ENCODE data around the gene KMT2C.

The KMT2C gene

GRCh38 chr7:152126741-152127140 is 309.1 kb downstream of the KMT2C start:
- no peak for DNase-seq (ENCODE audit: low read depth)
- TF ChIP-seq CTCF (IDR thresholded peaks at IDR 0.05; ENCODE audit: insufficient read depth, low read depth, low read length, missing control alignments) = no peak
- H3K4me3 ChIP-seq (ENCODE audit: low read length) = no peak overlapping the region

- TF ChIP-seq CTCF (IDR thresholded peaks at IDR 0.05; ENCODE audit: insufficient read depth, low read depth, low read length, missing control alignments) = no peak
These were observed 313.3 kb downstream of the KMT2C start for GRCh38 chr7:152122540-152122939.

GRCh38 chr7:152121432-152121831 is 314.4 kb downstream of the KMT2C start:
- no peak for DNase-seq (ENCODE audit: low read depth)
- no peak overlapping the region for H3K4me3 ChIP-seq (ENCODE audit: low read length)
- TF ChIP-seq CTCF (IDR thresholded peaks at IDR 0.05; ENCODE audit: insufficient read depth, low read depth, low read length, missing control alignments) = no peak

More at GRCh38 chr7:152122540-152122939, 313.3 kb downstream of the KMT2C start:
- no peak for DNase-seq (ENCODE audit: low read depth)
- no peak overlapping the region for H3K4me3 ChIP-seq (ENCODE audit: low read length)

GRCh38 chr7:152120776-152121175 is 315.0 kb downstream of the KMT2C start:
- DNase-seq (ENCODE audit: low read depth) = no peak
- H3K4me3 ChIP-seq (ENCODE audit: low read length) = no peak overlapping the region
- no peak for TF ChIP-seq CTCF (IDR thresholded peaks at IDR 0.05; ENCODE audit: insufficient read depth, low read depth, low read length, missing control alignments)

GRCh38 chr7:152120210-152120609 is 315.6 kb downstream of the KMT2C start:
- DNase-seq (ENCODE audit: low read depth) = no peak
- no peak overlapping the region for H3K4me3 ChIP-seq (ENCODE audit: low read length)
- TF ChIP-seq CTCF (IDR thresholded peaks at IDR 0.05; ENCODE audit: insufficient read depth, low read depth, low read length, missing control alignments) = no peak

- no peak for TF ChIP-seq CTCF (IDR thresholded peaks at IDR 0.05; ENCODE audit: insufficient read depth, low read depth, low read length, missing control alignments)
- no peak overlapping the region for H3K4me3 ChIP-seq (ENCODE audit: low read length)
- DNase-seq (ENCODE audit: low read depth) = no peak
These were observed 318.4 kb downstream of the KMT2C start for GRCh38 chr7:152117356-152117755.

GRCh38 chr7:152115021-152115718 is 320.6 kb downstream of the KMT2C start:
- no peak overlapping the region for H3K4me3 ChIP-seq (ENCODE audit: low read length)
- no peak for DNase-seq (ENCODE audit: low read depth)
- TF ChIP-seq CTCF (IDR thresholded peaks at IDR 0.05; ENCODE audit: insufficient read depth, low read depth, low read length, missing control alignments) = no peak
